Prostate gland (tissue), 2 donors: ENCODE measurements around the gene SRPK3. TPM values are rescaled to one million over a fixed set of nuclear protein-coding genes. Genes with fewer than 3 reads are reported as not detected.

Experiments used
- DNase-seq: peaks from one replicate; pipeline ENCODE4 v3.0.0-alpha.2; 2019; ENCODE audit warnings: low spot score
- H3K27ac ChIP-seq, 2 donors: fragments of 200-600 bp; sonication (generic); 2 replicates each; pipeline ENCODE4 v1.5.1; 2017 to 2019
- H3K27me3 ChIP-seq: fragments of 200-600 bp; sonication (generic); replicated peaks from 2 replicates; pipeline ENCODE4 v1.5.1; 2019; ENCODE audit not compliant: insufficient read depth
- H3K36me3 ChIP-seq, 2 donors: fragments of 200-600 bp; sonication (generic); 1 replicate in 1 of 2; 2 replicates in 1 of 2; pipeline versions ENCODE4 v1.5.1 to v1.8.1; 2017 to 2019
- H3K4me1 ChIP-seq: fragments of 200-600 bp; sonication (generic); replicated peaks from 2 replicates; pipeline ENCODE4 v1.5.1; 2019
- H3K4me3 ChIP-seq, 2 donors: fragments of 200-600 bp; sonication (generic); 2 replicates each; pipeline ENCODE4 v1.5.1; 2017 to 2019
- H3K9me3 ChIP-seq: fragments of 200-600 bp; sonication (generic); 2 replicates; pipeline ENCODE4 v1.5.1; 2017
- CTCF ChIP-seq, 4 experiments: fragments of 200-600 bp in 2 of 4; fragments of 450-650 bp in 2 of 4; sonication (generic) in 2 of 4; IDR thresholded peaks; 1 replicate in 3 of 4; 2 replicates in 1 of 4; pipeline ENCODE4 v1.5.1; 2016 to 2019; ENCODE audit warnings: antibody characterized with exemption in 4 of 4, mild to moderate bottlenecking in 2 of 4, moderate library complexity in 2 of 4
- POLR2A ChIP-seq: fragments of 450-650 bp; IDR thresholded peaks from one replicate; pipeline ENCODE4 v1.6.1; 2016; ENCODE audit warnings: antibody characterized with exemption, mild to moderate bottlenecking
- POLR2AphosphoS5 ChIP-seq: sonication (generic); formaldehyde crosslinking; IDR thresholded peaks from one replicate; pipeline ENCODE4 v1.6.1; 2017; ENCODE audit warnings: antibody characterized with exemption
- WGBS: methylation state at CpG from one replicate; pipeline ENCODE4 v1.1.5; 2018; 5-methylcytosine and 5-hydroxymethylcytosine counted together
- intact Hi-C: fragments of 100-400 bp; cut with DNase I; formaldehyde crosslinking; loops from one replicate; pipeline ENCODE4 v1.14.2; 2022
- total RNA-seq, 2 donors: library from RNA; depleted of rRNA; stranded (reverse); fragments of >200 nt; gene quantifications; one replicate each; pipeline ENCODE4 v1.1.0, GENCODE V29; 2016

The SRPK3 gene
- total RNA-seq, 2 donors from 2014 or later: 1.4 to 2.7 TPM

- no peaks in the 10 kb centered on the region for H3K4me1 ChIP-seq
- DNase-seq: peak; percentile 87
- H3K27me3 ChIP-seq: no peaks in the 10 kb centered on the region
- intact Hi-C loops: no loop called here
- no peaks in the 10 kb centered on the region for H3K36me3 ChIP-seq
- H3K27ac ChIP-seq: peak within 1 kb of the TSS; percentile 90 to 93
- peak; percentile 90 for TF ChIP-seq POLR2AphosphoS5
- TF ChIP-seq CTCF (IDR thresholded peaks at IDR 0.05): peak in 3 of 4 experiments; percentile 20 to 53 (median 28)
- TF ChIP-seq POLR2A: peak; percentile 36
- H3K9me3 ChIP-seq: no peaks in the 10 kb centered on the region
- peak within 1 kb of the TSS; percentile 55 to 57 for H3K4me3 ChIP-seq
- 0% methylated on average over 38 of the region's 92 CpGs for WGBS
Observed at GRCh38 chrX:153794018-153794896, 13.4 kb downstream of the SRPK3 start, which contains the start of the genes IDH3G and SSR4. IDH3G (minus strand) TSS chrX:153794375; CDS start chrX:153794326, 49 bp downstream. SSR4 (plus strand) TSS chrX:153794668; CDS start chrX:153794688, 20 bp downstream.

GRCh38 chrX:153794897-153795816, 14.3 kb downstream of the SRPK3 start:
- Histone ChIP-seq H3K4me3 (peak overlapping the region; percentile 55 to 57), H3K27ac (peak overlapping the region; percentile 90 to 93), H3K4me1 (no peaks in the 10 kb centered on the region), H3K36me3 (no peaks in the 10 kb centered on the region), H3K9me3 (no peaks in the 10 kb centered on the region), H3K27me3 (no peaks in the 10 kb centered on the region)
- TF ChIP-seq POLR2AphosphoS5 (no peak), POLR2A (no peak), CTCF (IDR thresholded peaks at IDR 0.05) (no peak)
- 11% methylated on average over 15 of the region's 47 CpGs for WGBS
- intact Hi-C loops: no loop called here
- DNase-seq: no peak

- whole genome bisulfite sequencing: 90% methylated on average over 9 of the region's 15 CpGs
- intact Hi-C loops: no loop called here
- H3K27ac ChIP-seq: no peak overlapping the region
Observed at GRCh38 chrX:153797415-153798015, 16.7 kb downstream of the SRPK3 start.

GRCh38 chrX:153799326-153799725, 18.5 kb downstream of the SRPK3 start:
- no peaks in the 10 kb centered on the region for H3K27me3 ChIP-seq
- 84% methylated on average over 3 of the region's 5 CpGs for WGBS
- DNase-seq: no peak
- no peak overlapping the region for H3K4me3 ChIP-seq
- intact Hi-C loops: no loop called here
- no peaks in the 10 kb centered on the region for H3K36me3 ChIP-seq
- no peaks in the 10 kb centered on the region for H3K9me3 ChIP-seq
- H3K27ac ChIP-seq: no peak overlapping the region
- TF ChIP-seq POLR2AphosphoS5: no peak
- no peak for TF ChIP-seq CTCF (IDR thresholded peaks at IDR 0.05)
- TF ChIP-seq POLR2A: no peak
- no peaks in the 10 kb centered on the region for H3K4me1 ChIP-seq

More at GRCh38 chrX:153797415-153798015, 16.7 kb downstream of the SRPK3 start:
- Histone ChIP-seq H3K4me1 (no peaks in the 10 kb centered on the region), H3K9me3 (no peaks in the 10 kb centered on the region), H3K27me3 (no peaks in the 10 kb centered on the region), H3K36me3 (no peaks in the 10 kb centered on the region), H3K4me3 (no peak overlapping the region)
- no peak for TF ChIP-seq CTCF (IDR thresholded peaks at IDR 0.05)
- TF ChIP-seq POLR2A: no peak
- TF ChIP-seq POLR2AphosphoS5: no peak
- DNase-seq: no peak
